ENCODE measurements around the gene ZNF837. TPM values are rescaled to one million over a fixed set of nuclear protein-coding genes. Genes with fewer than 3 reads are reported as not detected.

Gene ZNF837
- total and polyA plus RNA-seq, 2 of the 13 experiments (the other 11 are each of a cell fraction or from before 2014, with no cell fraction given) = 0.29 to 1.3 TPM

DNA sequence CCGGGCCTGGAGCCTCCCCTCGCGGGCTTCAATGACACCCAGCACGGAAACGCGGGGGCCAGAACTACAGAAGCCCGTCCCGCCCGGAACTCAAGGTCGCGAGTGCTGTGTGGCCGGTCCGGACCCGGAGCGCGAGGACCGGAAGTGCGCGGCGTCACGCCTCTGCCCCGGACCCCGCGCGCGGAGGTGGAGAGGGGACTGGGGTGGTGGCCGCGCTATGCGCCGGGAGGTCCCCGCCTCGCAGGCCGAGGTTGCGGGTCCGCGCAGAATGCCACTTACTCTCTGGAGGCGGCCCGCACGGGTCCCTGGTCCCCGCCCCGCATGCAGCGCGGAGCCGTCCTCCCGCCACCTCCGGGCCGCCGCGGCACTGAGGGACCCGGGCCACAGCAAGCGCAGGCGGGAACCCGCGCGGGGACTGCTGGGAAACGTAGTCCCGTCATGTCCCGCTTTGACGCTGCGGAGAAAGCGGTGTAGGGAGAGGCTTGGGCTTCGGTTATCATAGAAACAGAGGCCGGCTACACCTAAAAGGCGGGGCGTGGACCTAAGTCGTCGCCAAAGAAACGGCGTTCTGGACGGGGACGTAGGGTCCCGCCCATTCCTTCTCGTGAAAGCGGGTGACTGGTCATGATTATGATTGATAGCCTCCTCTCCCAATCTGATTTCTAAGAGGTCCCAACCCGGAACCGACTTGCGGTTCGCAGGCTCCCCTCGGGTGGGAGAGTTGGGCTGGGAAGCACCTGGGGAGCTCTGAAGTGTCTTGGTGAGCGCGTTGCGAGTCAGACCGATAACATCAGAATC lies at the start of gene ZNF837 (continued):
- TF ChIP-seq, protein P1, sequence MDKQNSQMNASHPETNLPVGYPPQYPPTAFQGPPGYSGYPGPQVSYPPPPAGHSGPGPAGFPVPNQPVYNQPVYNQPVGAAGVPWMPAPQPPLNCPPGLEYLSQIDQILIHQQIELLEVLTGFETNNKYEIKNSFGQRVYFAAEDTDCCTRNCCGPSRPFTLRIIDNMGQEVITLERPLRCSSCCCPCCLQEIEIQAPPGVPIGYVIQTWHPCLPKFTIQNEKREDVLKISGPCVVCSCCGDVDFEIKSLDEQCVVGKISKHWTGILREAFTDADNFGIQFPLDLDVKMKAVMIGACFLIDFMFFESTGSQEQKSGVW (CRISPR knock-in tag; IDR thresholded peaks at IDR 0.05; ENCODE audit: borderline replicate concordance) = no peak
- TF ChIP-seq CBX2 (IDR thresholded peaks at IDR 0.05; ENCODE audit: low read depth, low read length) (no peak), CBX2 (CRISPR knock-in tag; IDR thresholded peaks at IDR 0.05; ENCODE audit: low read depth) (peak; percentile 71; the same call in 1 of the 2 replicates), GABPA (IDR thresholded peaks at IDR 0.05; ENCODE audit: low read depth, low read length) (peak; percentile 98), GABPA (CRISPR knock-in tag; IDR thresholded peaks at IDR 0.05; ENCODE audit: low read depth) (peak; percentile 92), ZNF672 (CRISPR knock-in tag; IDR thresholded peaks at IDR 0.05) (no peak), RAD21 (CRISPR knock-in tag; IDR thresholded peaks at IDR 0.05) (peak; percentile 76), NCOA1 (CRISPR knock-in tag; IDR thresholded peaks at IDR 0.05) (peak; percentile 91), ZNF446 (CRISPR knock-in tag; IDR thresholded peaks at IDR 0.05) (peak; percentile 78), SPEN (CRISPR knock-in tag; IDR thresholded peaks at IDR 0.05; ENCODE audit: low read depth) (peak; percentile 96), HMGA1 (CRISPR knock-in tag; conservative IDR thresholded peaks at IDR 0.05) (no peak), ZNF33B (CRISPR knock-in tag; IDR thresholded peaks at IDR 0.05) (0 out of 2 replicates have a peak, but pooled peaks have one; percentile 30), SMYD3 (CRISPR knock-in tag; IDR thresholded peaks at IDR 0.05) (no peak; the same call in 1 of the 2 replicates), ZNF878 (CRISPR knock-in tag; IDR thresholded peaks at IDR 0.05) (0 out of 2 replicates have a peak, but pooled peaks have one; percentile 26), HOXA3 (CRISPR knock-in tag; IDR thresholded peaks at IDR 0.05) (peak; percentile 96), ZFP82 (CRISPR knock-in tag; IDR thresholded peaks at IDR 0.05; ENCODE audit: borderline replicate concordance) (0 out of 2 replicates have a peak, but pooled peaks have one; percentile 82), PHF8 (CRISPR knock-in tag; IDR thresholded peaks at IDR 0.05) (peak; percentile 98), HMG20B (CRISPR knock-in tag; conservative IDR thresholded peaks at IDR 0.05) (no peak; the same call in 1 of the 2 replicates)
- TF ChIP-seq, protein P2, sequence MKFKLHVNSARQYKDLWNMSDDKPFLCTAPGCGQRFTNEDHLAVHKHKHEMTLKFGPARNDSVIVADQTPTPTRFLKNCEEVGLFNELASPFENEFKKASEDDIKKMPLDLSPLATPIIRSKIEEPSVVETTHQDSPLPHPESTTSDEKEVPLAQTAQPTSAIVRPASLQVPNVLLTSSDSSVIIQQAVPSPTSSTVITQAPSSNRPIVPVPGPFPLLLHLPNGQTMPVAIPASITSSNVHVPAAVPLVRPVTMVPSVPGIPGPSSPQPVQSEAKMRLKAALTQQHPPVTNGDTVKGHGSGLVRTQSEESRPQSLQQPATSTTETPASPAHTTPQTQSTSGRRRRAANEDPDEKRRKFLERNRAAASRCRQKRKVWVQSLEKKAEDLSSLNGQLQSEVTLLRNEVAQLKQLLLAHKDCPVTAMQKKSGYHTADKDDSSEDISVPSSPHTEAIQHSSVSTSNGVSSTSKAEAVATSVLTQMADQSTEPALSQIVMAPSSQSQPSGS (CRISPR knock-in tag; IDR thresholded peaks at IDR 0.05) = peak; percentile 81; the same call in 1 of the 2 replicates
- TF ChIP-seq, protein P3, sequence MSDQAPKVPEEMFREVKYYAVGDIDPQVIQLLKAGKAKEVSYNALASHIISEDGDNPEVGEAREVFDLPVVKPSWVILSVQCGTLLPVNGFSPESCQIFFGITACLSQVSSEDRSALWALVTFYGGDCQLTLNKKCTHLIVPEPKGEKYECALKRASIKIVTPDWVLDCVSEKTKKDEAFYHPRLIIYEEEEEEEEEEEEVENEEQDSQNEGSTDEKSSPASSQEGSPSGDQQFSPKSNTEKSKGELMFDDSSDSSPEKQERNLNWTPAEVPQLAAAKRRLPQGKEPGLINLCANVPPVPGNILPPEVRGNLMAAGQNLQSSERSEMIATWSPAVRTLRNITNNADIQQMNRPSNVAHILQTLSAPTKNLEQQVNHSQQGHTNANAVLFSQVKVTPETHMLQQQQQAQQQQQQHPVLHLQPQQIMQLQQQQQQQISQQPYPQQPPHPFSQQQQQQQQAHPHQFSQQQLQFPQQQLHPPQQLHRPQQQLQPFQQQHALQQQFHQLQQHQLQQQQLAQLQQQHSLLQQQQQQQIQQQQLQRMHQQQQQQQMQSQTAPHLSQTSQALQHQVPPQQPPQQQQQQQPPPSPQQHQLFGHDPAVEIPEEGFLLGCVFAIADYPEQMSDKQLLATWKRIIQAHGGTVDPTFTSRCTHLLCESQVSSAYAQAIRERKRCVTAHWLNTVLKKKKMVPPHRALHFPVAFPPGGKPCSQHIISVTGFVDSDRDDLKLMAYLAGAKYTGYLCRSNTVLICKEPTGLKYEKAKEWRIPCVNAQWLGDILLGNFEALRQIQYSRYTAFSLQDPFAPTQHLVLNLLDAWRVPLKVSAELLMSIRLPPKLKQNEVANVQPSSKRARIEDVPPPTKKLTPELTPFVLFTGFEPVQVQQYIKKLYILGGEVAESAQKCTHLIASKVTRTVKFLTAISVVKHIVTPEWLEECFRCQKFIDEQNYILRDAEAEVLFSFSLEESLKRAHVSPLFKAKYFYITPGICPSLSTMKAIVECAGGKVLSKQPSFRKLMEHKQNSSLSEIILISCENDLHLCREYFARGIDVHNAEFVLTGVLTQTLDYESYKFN (CRISPR knock-in tag; conservative IDR thresholded peaks at IDR 0.05) = peak; percentile 72
- TF ChIP-seq, protein P4, sequence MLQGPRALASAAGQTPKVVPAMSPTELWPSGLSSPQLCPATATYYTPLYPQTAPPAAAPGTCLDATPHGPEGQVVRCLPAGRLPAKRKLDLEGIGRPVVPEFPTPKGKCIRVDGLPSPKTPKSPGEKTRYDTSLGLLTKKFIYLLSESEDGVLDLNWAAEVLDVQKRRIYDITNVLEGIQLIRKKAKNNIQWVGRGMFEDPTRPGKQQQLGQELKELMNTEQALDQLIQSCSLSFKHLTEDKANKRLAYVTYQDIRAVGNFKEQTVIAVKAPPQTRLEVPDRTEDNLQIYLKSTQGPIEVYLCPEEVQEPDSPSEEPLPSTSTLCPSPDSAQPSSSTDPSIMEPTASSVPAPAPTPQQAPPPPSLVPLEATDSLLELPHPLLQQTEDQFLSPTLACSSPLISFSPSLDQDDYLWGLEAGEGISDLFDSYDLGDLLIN (CRISPR knock-in tag; IDR thresholded peaks at IDR 0.05; ENCODE audit: borderline replicate concordance) = peak; percentile 85; the same call in 1 of the 2 replicates
